H1 (cell line): ENCODE measurements around the gene KLK4. TPM values are rescaled to one million over a fixed set of nuclear protein-coding genes. Genes with fewer than 3 reads are reported as not detected.

ENCODE experiments used
- ASH2L ChIP-seq: fragments of 200-600, 300-600 bp; sonication (generic); IDR thresholded peaks from one replicate; pipeline ENCODE4 v1.7.1; 2017; ENCODE audit warnings: low read length
- BCL11A ChIP-seq, 2 experiments: IDR thresholded peaks; one replicate each; pipeline ENCODE4 v1.6.1; 2011; ENCODE audit warnings: low read depth in 2 of 2, low read length in 2 of 2, mild to moderate bottlenecking in 2 of 2
- BRCA1 ChIP-seq: IDR thresholded peaks from 2 replicates; pipeline ENCODE4 v1.6.1; 2012; ENCODE audit warnings: low read depth, low read length, improper control_type of control experiment
- CBX5 ChIP-seq: fragments of 300-800, 300-1000 bp; sonication (generic); IDR thresholded peaks from 2 replicates; pipeline ENCODE4 v1.7.1; 2016; ENCODE audit warnings: antibody characterized with exemption, low read length, low read depth
- CBX8 ChIP-seq: fragments of 300-800, 300-1000 bp; sonication (generic); IDR thresholded peaks from 2 replicates; pipeline ENCODE4 v1.7.1; 2016; ENCODE audit warnings: low read depth, low read length, borderline replicate concordance
- EP300 ChIP-seq, 2 experiments: IDR thresholded peaks; 1 replicate in 1 of 2; 2 replicates in 1 of 2; pipeline ENCODE4 v1.6.1; 2011 to 2012; ENCODE audit warnings: low read depth in 2 of 2, low read length in 2 of 2, mild to moderate bottlenecking in 2 of 2, borderline replicate concordance in 1 of 2, inconsistent platforms in 1 of 2, moderate library complexity in 1 of 2
- EZH2 ChIP-seq: fragments of 200-600 bp; sonication (generic); IDR thresholded peaks from 2 replicates; pipeline ENCODE4 v1.7.1; 2012; ENCODE audit warnings: low read depth, mild to moderate bottlenecking, moderate library complexity, low read length, inconsistent platforms; ENCODE audit not compliant: severe bottlenecking
- FOSL1 ChIP-seq: IDR thresholded peaks from 2 replicates; pipeline ENCODE4 v1.6.1; 2011; ENCODE audit warnings: mild to moderate bottlenecking, low read depth, low read length, moderate library complexity; ENCODE audit not compliant: insufficient read depth
- GTF2F1 ChIP-seq: IDR thresholded peaks from 2 replicates; pipeline ENCODE4 v1.6.1; 2012; ENCODE audit warnings: low read depth, low read length, improper control_type of control experiment, borderline replicate concordance
- JUN ChIP-seq: IDR thresholded peaks from 2 replicates; pipeline ENCODE4 v1.6.1; 2011; ENCODE audit warnings: low read depth, mild to moderate bottlenecking, improper control_type of control experiment, low read length
- JUND ChIP-seq: IDR thresholded peaks from 2 replicates; pipeline ENCODE4 v1.6.1; 2011; ENCODE audit warnings: mild to moderate bottlenecking, improper control_type of control experiment, low read length
- KDM5A ChIP-seq: fragments of 200-600 bp; IDR thresholded peaks from 2 replicates; pipeline ENCODE4 v1.7.1; 2012; ENCODE audit warnings: mild to moderate bottlenecking, low read length, inconsistent platforms, mixed read lengths
- NRF1 ChIP-seq: IDR thresholded peaks from 2 replicates; pipeline ENCODE4 v1.6.1; 2011; ENCODE audit warnings: mild to moderate bottlenecking, low read depth, low read length, improper control_type of control experiment
- POLR2A ChIP-seq, 2 experiments: IDR thresholded peaks; 1 replicate in 1 of 2; 2 replicates in 1 of 2; pipeline ENCODE4 v1.6.1; 2011; ENCODE audit warnings: low read depth in 2 of 2, low read length in 2 of 2, mild to moderate bottlenecking in 2 of 2; ENCODE audit errors: control extremely low read depth in 1 of 2
- POLR2AphosphoS5 ChIP-seq: IDR thresholded peaks from 2 replicates; pipeline ENCODE4 v1.6.1; 2011; ENCODE audit warnings: low read depth, low read length
- RFX5 ChIP-seq: IDR thresholded peaks from 2 replicates; pipeline ENCODE4 v1.6.1; 2011; ENCODE audit warnings: low read depth, low read length, improper control_type of control experiment, borderline replicate concordance
- SIRT6 ChIP-seq: IDR thresholded peaks from one replicate; pipeline ENCODE4 v1.7.1; 2012; ENCODE audit warnings: low read length, inconsistent platforms
- SIX5 ChIP-seq: IDR thresholded peaks from 2 replicates; pipeline ENCODE4 v1.6.1; 2011; ENCODE audit warnings: mild to moderate bottlenecking, low read depth, low read length
- TBP ChIP-seq: IDR thresholded peaks from 2 replicates; pipeline ENCODE4 v1.6.1; 2011; ENCODE audit warnings: low read depth, low read length, improper control_type of control experiment
- TCF12 ChIP-seq: IDR thresholded peaks from 2 replicates; pipeline ENCODE4 v1.6.1; 2011; ENCODE audit warnings: low read depth, mild to moderate bottlenecking, low read length
- polyA plus RNA-seq, 7 experiments: library from polyadenylated mRNA; depleted of rRNA in 3 of 7; stranded (reverse) in 5 of 7; unstranded in 2 of 7; fragments of >200 nt in 5 of 7; fragments of 200-250 nt in 2 of 7; gene quantifications; 1 replicate in 5 of 7; 2 replicates in 1 of 7; 4 replicates in 1 of 7; pipeline versions ENCODE4 v1.2.1 to v1.2.3, GENCODE V29; 2011 to 2013; ENCODE audit warnings: missing spikeins in 2 of 7, mixed read lengths in 2 of 7
- total RNA-seq: library from RNA; stranded (reverse); fragmentation: NEBNext Ultra II Directional; extraction: Animal tissue kit (Norgen Biotek cat#: 25700); gene quantifications from 2 replicates; pipeline ENCODE4 v1.2.1, GENCODE V29; 2021
- TF ChIP-seq, protein P1 (sequence below): IDR thresholded peaks from 2 replicates; pipeline ENCODE4 v1.6.1; 2012; ENCODE audit warnings: inconsistent platforms
- TF ChIP-seq, protein P2 (sequence below): IDR thresholded peaks from 2 replicates; pipeline ENCODE4 v1.6.1; 2012; ENCODE audit warnings: low read length, inconsistent platforms

Gene KLK4
- total and polyA plus RNA-seq, 2 of the 8 experiments (the other 6 are each of a cell fraction or from before 2014, with no cell fraction given) = 0.44 TPM; not detected in 1

DNA sequence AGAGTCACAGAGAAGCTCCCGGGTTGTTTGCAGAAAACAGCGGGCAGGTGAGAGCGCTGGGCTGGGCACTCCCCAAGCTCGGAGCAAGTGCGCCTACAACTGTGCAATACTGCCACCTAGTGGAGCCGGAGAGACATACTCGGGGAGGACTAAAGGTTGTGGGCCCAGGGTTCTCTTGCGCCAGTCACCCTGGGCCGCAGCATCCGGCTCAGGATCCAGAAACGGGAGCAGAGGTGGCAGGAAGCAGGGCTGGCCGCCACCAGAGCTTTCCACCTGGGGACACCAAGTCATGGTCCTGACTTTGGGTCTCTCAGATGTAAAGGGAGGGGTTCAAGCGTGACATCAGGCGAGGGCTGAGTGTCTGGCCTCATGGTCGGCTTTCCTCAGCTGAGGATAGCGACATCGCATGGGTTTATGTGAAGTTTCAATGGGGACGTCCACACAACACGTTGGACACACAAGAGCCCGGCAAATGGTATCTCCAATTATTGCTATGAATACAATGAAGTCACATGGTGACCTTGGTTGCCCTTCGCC, 11.2 kb upstream of the KLK4 start (continued):
- TF ChIP-seq JUND = 0 out of 2 replicates have a peak, but pooled peaks have one; percentile 30
- no peak for TF ChIP-seq RFX5
- no peak for TF ChIP-seq NRF1
- no peak for TF ChIP-seq CBX8
- TF ChIP-seq, protein P1, sequence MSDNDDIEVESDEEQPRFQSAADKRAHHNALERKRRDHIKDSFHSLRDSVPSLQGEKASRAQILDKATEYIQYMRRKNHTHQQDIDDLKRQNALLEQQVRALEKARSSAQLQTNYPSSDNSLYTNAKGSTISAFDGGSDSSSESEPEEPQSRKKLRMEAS = no peak
- no peak for TF ChIP-seq POLR2A (IDR thresholded peaks at IDR 0.05; ENCODE audit: control extremely low read depth in 1 of 2, low read depth in 2 of 2, low read length in 2 of 2)
- TF ChIP-seq SIX5 = no peak
- no peak for TF ChIP-seq FOSL1
- TF ChIP-seq EP300 (IDR thresholded peaks at IDR 0.05; ENCODE audit: borderline replicate concordance in 1 of 2, low read depth in 2 of 2, low read length in 2 of 2) = no peak
- no peak for TF ChIP-seq CBX5
- TF ChIP-seq TCF12 = no peak
- no peak for TF ChIP-seq POLR2AphosphoS5
- peak; percentile 45 for TF ChIP-seq ASH2L
- no peak for TF ChIP-seq JUN
- TF ChIP-seq BRCA1 = no peak
- TF ChIP-seq, protein P2, sequence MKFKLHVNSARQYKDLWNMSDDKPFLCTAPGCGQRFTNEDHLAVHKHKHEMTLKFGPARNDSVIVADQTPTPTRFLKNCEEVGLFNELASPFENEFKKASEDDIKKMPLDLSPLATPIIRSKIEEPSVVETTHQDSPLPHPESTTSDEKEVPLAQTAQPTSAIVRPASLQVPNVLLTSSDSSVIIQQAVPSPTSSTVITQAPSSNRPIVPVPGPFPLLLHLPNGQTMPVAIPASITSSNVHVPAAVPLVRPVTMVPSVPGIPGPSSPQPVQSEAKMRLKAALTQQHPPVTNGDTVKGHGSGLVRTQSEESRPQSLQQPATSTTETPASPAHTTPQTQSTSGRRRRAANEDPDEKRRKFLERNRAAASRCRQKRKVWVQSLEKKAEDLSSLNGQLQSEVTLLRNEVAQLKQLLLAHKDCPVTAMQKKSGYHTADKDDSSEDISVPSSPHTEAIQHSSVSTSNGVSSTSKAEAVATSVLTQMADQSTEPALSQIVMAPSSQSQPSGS = no peak
- no peak for TF ChIP-seq KDM5A
- TF ChIP-seq SIRT6 = no peak
- TF ChIP-seq BCL11A (IDR thresholded peaks at IDR 0.05; ENCODE audit: low read depth in 2 of 2, low read length in 2 of 2) = no peak
- peak; percentile 41; the same call in 1 of the 2 replicates for TF ChIP-seq TBP
- no peak for TF ChIP-seq EZH2
- no peak for TF ChIP-seq GTF2F1
